ENCODE measurements around the gene CROCC.

Gene CROCC

DNA sequence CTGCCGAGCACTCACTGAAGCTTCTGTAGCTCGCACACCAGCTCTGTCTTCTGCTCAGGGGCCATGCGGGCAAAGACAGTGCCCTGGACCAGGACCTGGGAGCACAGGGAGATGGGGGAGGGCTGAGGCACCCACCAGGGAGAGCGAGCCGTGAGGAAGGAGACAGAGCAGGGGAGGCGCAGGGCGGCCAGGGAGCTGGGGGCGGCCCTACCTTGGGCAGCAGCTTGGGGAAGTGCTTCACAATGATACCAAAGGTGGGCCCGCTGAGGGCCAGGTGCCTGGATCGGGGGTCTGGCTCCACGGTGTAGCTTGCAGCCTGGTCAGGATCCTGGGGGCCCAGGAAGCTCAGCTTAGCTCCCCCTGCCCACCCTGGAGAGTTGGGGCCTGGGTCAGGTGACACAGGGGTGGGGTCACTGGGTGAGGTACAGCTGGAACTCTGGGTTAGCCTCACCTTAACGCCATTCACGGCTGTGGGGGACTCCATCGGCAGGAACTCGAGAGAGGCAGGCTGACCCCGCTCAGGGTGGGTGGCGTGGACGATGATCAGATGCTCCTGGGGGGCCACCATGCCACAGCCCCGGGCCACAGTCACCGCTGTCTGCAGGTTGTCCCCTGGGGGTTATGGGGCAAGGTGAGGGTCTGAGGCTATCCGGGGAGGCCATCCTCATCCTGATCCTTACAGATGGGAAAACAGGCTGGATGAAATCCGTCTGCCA lies 68.1 kb downstream of the CROCC start:
- in situ Hi-C loops (cut with MboI; ENCODE audit: low sequenced_read_pairs, unreplicated experiment), result no loop called here
- TF ChIP-seq, protein P1, sequence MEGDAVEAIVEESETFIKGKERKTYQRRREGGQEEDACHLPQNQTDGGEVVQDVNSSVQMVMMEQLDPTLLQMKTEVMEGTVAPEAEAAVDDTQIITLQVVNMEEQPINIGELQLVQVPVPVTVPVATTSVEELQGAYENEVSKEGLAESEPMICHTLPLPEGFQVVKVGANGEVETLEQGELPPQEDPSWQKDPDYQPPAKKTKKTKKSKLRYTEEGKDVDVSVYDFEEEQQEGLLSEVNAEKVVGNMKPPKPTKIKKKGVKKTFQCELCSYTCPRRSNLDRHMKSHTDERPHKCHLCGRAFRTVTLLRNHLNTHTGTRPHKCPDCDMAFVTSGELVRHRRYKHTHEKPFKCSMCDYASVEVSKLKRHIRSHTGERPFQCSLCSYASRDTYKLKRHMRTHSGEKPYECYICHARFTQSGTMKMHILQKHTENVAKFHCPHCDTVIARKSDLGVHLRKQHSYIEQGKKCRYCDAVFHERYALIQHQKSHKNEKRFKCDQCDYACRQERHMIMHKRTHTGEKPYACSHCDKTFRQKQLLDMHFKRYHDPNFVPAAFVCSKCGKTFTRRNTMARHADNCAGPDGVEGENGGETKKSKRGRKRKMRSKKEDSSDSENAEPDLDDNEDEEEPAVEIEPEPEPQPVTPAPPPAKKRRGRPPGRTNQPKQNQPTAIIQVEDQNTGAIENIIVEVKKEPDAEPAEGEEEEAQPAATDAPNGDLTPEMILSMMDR (IDR thresholded peaks at IDR 0.05; ENCODE audit: borderline replicate concordance, control extremely low read depth, extremely low read depth, insufficient read depth, missing control alignments), result no peak
- no peak for DNase-seq (ENCODE audit: low spot score)

DNA sequence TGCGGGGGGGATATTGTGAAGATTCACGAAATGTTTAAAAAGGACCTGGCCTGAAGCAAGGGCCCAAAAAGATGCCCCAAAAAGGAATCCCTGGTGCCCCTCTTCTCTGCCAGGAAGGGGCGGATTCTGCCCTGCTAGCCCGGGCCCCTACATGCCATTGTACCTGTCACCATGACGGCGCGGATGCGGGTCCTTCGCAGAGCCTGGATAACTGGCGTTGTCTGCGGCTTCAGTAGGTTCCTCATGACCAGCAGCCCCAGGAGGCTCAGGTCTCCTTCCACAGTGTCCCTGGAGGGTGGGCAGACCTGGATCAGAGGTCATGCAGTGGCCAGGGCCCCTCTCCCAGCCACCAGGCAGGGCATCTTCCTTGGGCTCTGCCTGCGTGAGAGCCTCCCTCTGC lies 69.8 kb downstream of the CROCC start:
- in situ Hi-C loops (cut with MboI; ENCODE audit: low sequenced_read_pairs, unreplicated experiment), result no loop called here
- TF ChIP-seq, protein P1 (IDR thresholded peaks at IDR 0.05; ENCODE audit: borderline replicate concordance, control extremely low read depth, extremely low read depth, insufficient read depth, missing control alignments), result no peak
- DNase-seq (ENCODE audit: low spot score), result no peak

DNA sequence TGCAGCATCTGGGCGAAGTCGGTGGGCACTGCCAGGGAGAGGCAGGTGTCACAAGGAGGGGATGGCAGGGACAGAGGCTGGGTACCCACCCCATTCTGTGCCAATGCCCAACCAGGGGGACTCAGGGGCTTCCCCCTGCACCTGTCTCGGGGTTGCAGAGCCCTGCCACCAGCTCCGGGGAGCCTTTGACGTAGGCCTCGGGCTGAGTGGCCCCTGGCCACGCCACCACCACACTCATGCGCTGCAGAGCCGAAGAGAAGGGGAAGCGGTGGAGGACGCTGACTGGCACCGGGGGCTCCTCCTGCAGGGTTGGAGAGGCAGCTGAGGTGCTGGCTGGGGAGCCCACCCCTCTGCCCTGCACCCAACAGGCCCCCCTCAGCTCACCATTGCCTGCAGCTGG lies 70.4 kb downstream of the CROCC start:
- DNase-seq (ENCODE audit: low spot score), result no peak
- in situ Hi-C loops (cut with MboI; ENCODE audit: low sequenced_read_pairs, unreplicated experiment), result no loop called here
- TF ChIP-seq, protein P1 (IDR thresholded peaks at IDR 0.05; ENCODE audit: borderline replicate concordance, control extremely low read depth, extremely low read depth, insufficient read depth, missing control alignments), result no peak

DNA sequence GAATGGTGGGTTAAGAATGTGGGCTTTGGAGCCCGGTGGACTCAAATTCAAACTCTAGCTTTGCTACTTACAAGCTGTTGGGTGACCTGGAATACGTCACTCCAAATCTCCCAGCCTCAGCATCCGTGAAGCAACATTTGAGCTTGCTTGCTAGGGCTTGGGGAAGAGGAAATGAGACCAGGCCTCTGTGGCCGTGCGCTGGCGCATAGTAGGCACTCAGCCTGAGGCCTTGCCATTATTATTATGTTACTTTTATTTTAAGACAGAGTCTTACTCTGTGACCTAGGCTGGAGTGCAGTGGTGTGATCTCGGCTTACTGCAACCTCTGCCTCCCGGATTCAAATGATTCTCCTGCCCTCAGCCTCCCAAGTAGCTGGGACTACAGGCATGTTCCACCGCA lies 70.9 kb downstream of the CROCC start:
- TF ChIP-seq, protein P1 (IDR thresholded peaks at IDR 0.05; ENCODE audit: borderline replicate concordance, control extremely low read depth, extremely low read depth, insufficient read depth, missing control alignments), result no peak
- in situ Hi-C loops (cut with MboI; ENCODE audit: low sequenced_read_pairs, unreplicated experiment), result no loop called here
- DNase-seq (ENCODE audit: low spot score), result no peak

DNA sequence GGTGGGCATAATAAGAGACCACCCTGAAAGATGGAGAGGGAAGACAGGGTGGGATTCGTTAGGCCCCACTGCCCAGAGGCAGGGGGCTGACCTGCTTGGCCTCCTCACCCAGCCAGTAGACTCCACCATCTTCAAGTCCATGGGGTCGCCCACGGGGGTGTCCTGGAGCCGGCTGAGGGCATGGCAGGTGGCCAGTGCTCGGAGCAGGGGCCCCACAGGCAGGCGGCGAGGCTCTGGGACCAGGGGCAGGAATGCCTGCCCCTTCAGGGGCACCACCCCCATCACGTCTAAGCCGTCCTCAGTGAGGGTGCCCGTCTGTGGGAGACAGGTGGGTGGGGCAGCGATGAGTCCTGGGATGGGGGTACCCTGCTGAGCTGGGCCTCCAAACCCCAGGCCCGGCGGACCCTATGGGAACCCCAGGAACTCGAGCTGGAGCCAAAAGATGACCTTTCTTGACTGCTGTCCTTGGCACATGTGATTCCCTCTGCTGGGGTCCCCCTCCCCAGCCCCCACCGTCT lies 71.8 kb downstream of the CROCC start:
- TF ChIP-seq, protein P1 (IDR thresholded peaks at IDR 0.05; ENCODE audit: borderline replicate concordance, control extremely low read depth, extremely low read depth, insufficient read depth, missing control alignments), result no peak
- no peak for DNase-seq (ENCODE audit: low spot score)
- in situ Hi-C loops (cut with MboI; ENCODE audit: low sequenced_read_pairs, unreplicated experiment), result no loop called here

DNA sequence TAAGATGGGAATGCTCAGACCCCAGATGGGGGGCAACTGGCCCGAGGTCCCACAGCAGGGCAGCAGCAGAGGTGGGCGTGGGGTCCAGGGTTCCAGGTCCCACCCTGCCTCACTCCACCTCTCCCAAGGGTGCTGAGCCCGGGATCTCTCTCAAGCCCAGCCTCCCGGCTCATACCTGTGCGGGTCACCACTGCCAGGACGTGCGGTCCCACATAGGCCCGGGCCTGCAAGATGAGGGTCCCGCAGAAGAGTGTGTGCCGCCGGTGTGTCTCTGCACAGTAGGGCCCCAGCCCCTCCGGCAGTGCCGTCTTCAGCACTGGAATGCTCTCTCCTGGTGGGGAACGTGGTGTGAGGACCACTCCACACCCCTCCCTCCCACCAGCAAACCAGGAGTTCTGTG lies 75.1 kb downstream of the CROCC start:
- no peak for DNase-seq (ENCODE audit: low spot score)
- in situ Hi-C loops (cut with MboI; ENCODE audit: low sequenced_read_pairs, unreplicated experiment), result no loop called here
- TF ChIP-seq, protein P1 (IDR thresholded peaks at IDR 0.05; ENCODE audit: borderline replicate concordance, control extremely low read depth, extremely low read depth, insufficient read depth, missing control alignments), result no peak

Measured in GM13976 (cell line).